SK-N-SH treated with all-trans-retinoic acid at 6 μM for 48 hours (cell line): ENCODE data around the gene CUBN.

Experiments used
- ESRRG ChIP-seq: fragments of 250-450 bp; sonication (Bioruptor Pico); IDR thresholded peaks from 2 replicates; pipeline ENCODE4 v1.6.1; 2021; ENCODE audit warnings: mild to moderate bottlenecking
- ISL1 ChIP-seq: fragments of 250-450 bp; sonication (Bioruptor Pico); IDR thresholded peaks from 2 replicates; pipeline ENCODE4 v2.1.2; 2022; ENCODE audit warnings: mild to moderate bottlenecking, moderate library complexity
- RARB ChIP-seq: fragments of 250-450 bp; sonication (Bioruptor Pico); IDR thresholded peaks from 2 replicates; pipeline ENCODE4 v1.8.0; 2021; ENCODE audit warnings: mild to moderate bottlenecking, moderate library complexity
- SNAI2 ChIP-seq: fragments of 250-450 bp; sonication (Bioruptor Pico); IDR thresholded peaks from 2 replicates; pipeline ENCODE4 v1.5.0; 2020; ENCODE audit warnings: mild to moderate bottlenecking, moderate library complexity
- TCF4 ChIP-seq: fragments of 250-450 bp; sonication (Bioruptor Pico); IDR thresholded peaks from 2 replicates; pipeline ENCODE4 v1.8.0; 2021; ENCODE audit warnings: mild to moderate bottlenecking, moderate library complexity, borderline replicate concordance
- TOX ChIP-seq: fragments of 250-450 bp; sonication (Bioruptor Pico); IDR thresholded peaks from 2 replicates; pipeline ENCODE4 v1.8.0; 2021; ENCODE audit warnings: mild to moderate bottlenecking, moderate library complexity, borderline replicate concordance
- ZFP3 ChIP-seq: fragments of 250-450 bp; sonication (Bioruptor Pico); IDR thresholded peaks from 2 replicates; pipeline ENCODE4 v1.5.0; 2020; ENCODE audit warnings: mild to moderate bottlenecking, moderate library complexity
- ZFP30 ChIP-seq: fragments of 450-650 bp; formaldehyde crosslinking; IDR thresholded peaks from 2 replicates; pipeline ENCODE4 v1.5.0; 2022; ENCODE audit warnings: mild to moderate bottlenecking, moderate library complexity
- ZNF70 ChIP-seq: fragments of 450-650 bp; formaldehyde crosslinking; IDR thresholded peaks from 2 replicates; pipeline ENCODE4 v1.5.0; 2020; ENCODE audit warnings: mild to moderate bottlenecking, moderate library complexity
- ZNF8 ChIP-seq: fragments of 450-650 bp; formaldehyde crosslinking; IDR thresholded peaks from 2 replicates; pipeline ENCODE4 v1.5.0; 2020; ENCODE audit warnings: mild to moderate bottlenecking, moderate library complexity
- TF ChIP-seq, protein P1 (sequence below): fragments of 250-450 bp; sonication (Bioruptor Pico); IDR thresholded peaks from 2 replicates; pipeline ENCODE4 v1.5.1; 2021; ENCODE audit warnings: mild to moderate bottlenecking, moderate library complexity
- TF ChIP-seq, protein P2 (sequence below): fragments of 250-450 bp; sonication (Bioruptor Pico); IDR thresholded peaks from 2 replicates; pipeline ENCODE4 v1.5.1; 2020; ENCODE audit warnings: low read depth, mild to moderate bottlenecking, moderate library complexity
- TF ChIP-seq, protein P3 (sequence below): fragments of 250-450 bp; sonication (Bioruptor Pico); IDR thresholded peaks from 2 replicates; pipeline ENCODE4 v1.8.0; 2020; ENCODE audit warnings: mild to moderate bottlenecking, moderate library complexity, borderline replicate concordance
- TF ChIP-seq, protein P4 (sequence below): fragments of 250-450 bp; sonication (Bioruptor Pico); IDR thresholded peaks from 2 replicates; pipeline ENCODE4 v1.8.0; 2021; ENCODE audit warnings: low read depth, mild to moderate bottlenecking, moderate library complexity, borderline replicate concordance

DNA sequence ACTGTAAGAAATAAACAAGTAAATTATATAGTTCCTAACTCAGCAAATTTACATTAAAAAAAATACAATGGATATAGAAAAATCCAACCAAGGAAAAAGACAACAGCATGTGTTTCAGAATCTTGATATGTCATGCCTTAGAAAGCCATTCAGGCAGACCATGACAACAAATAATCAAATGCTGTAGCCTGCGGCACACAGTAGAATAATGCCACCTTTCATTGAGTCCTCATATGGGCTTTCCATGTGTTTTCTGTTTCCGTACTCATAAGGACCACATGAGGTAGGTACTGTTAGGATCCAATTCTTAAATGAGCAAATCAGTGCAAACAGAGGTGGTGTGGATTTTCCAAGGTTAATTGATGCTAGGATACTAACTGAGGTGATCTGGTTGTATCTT is 138.6 kb downstream of the CUBN start:
- TF ChIP-seq, protein P1, sequence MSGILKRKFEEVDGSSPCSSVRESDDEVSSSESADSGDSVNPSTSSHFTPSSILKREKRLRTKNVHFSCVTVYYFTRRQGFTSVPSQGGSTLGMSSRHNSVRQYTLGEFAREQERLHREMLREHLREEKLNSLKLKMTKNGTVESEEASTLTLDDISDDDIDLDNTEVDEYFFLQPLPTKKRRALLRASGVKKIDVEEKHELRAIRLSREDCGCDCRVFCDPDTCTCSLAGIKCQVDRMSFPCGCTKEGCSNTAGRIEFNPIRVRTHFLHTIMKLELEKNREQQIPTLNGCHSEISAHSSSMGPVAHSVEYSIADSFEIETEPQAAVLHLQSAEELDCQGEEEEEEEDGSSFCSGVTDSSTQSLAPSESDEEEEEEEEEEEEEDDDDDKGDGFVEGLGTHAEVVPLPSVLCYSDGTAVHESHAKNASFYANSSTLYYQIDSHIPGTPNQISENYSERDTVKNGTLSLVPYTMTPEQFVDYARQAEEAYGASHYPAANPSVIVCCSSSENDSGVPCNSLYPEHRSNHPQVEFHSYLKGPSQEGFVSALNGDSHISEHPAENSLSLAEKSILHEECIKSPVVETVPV (CRISPR knock-in tag), result no peak
- TF ChIP-seq TOX (CRISPR knock-in tag) (no peak), TCF4 (CRISPR knock-in tag) (no peak), RARB (no peak), ISL1 (CRISPR knock-in tag) (no peak), ZNF8 (no peak), ZFP30 (no peak), ZNF70 (CRISPR knock-in tag) (no peak), ZFP3 (CRISPR knock-in tag) (no peak), ESRRG (CRISPR knock-in tag) (no peak), SNAI2 (CRISPR knock-in tag) (no peak)
- TF ChIP-seq, protein P2, sequence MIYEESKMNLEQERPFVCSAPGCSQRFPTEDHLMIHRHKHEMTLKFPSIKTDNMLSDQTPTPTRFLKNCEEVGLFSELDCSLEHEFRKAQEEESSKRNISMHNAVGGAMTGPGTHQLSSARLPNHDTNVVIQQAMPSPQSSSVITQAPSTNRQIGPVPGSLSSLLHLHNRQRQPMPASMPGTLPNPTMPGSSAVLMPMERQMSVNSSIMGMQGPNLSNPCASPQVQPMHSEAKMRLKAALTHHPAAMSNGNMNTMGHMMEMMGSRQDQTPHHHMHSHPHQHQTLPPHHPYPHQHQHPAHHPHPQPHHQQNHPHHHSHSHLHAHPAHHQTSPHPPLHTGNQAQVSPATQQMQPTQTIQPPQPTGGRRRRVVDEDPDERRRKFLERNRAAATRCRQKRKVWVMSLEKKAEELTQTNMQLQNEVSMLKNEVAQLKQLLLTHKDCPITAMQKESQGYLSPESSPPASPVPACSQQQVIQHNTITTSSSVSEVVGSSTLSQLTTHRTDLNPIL, result no peak
- TF ChIP-seq, protein P3, sequence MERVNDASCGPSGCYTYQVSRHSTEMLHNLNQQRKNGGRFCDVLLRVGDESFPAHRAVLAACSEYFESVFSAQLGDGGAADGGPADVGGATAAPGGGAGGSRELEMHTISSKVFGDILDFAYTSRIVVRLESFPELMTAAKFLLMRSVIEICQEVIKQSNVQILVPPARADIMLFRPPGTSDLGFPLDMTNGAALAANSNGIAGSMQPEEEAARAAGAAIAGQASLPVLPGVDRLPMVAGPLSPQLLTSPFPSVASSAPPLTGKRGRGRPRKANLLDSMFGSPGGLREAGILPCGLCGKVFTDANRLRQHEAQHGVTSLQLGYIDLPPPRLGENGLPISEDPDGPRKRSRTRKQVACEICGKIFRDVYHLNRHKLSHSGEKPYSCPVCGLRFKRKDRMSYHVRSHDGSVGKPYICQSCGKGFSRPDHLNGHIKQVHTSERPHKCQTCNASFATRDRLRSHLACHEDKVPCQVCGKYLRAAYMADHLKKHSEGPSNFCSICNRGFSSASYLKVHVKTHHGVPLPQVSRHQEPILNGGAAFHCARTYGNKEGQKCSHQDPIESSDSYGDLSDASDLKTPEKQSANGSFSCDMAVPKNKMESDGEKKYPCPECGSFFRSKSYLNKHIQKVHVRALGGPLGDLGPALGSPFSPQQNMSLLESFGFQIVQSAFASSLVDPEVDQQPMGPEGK, result no peak
- TF ChIP-seq, protein P4, sequence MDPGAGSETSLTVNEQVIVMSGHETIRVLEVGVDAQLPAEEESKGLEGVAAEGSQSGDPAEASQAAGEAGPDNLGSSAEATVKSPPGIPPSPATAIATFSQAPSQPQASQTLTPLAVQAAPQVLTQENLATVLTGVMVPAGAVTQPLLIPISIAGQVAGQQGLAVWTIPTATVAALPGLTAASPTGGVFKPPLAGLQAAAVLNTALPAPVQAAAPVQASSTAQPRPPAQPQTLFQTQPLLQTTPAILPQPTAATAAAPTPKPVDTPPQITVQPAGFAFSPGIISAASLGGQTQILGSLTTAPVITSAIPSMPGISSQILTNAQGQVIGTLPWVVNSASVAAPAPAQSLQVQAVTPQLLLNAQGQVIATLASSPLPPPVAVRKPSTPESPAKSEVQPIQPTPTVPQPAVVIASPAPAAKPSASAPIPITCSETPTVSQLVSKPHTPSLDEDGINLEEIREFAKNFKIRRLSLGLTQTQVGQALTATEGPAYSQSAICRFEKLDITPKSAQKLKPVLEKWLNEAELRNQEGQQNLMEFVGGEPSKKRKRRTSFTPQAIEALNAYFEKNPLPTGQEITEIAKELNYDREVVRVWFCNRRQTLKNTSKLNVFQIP, result no peak
